HepG2 (cell line): ENCODE results near the gene CCNO. TPM values are rescaled to one million over a fixed set of nuclear protein-coding genes. Genes with fewer than 3 reads are reported as not detected.

Source experiments
- ATAC-seq: fragments of 200-7000 bp; cut with Tn5 transposase; 3 replicates; pipeline ENCODE4 v1.9.1; 2020; ENCODE audit warnings: mild to moderate bottlenecking, moderate library complexity
- BruUV-seq: library from RNA; stranded (reverse); fragments of 400-500 nt; replicated peaks from 2 replicates; lab custom pipeline; 2021; lab: Mats Ljungman, UMichigan
- CTCF ChIA-PET: fragments of 300-600 bp; formaldehyde crosslinking; extraction: SDS; loops from one replicate; lab custom pipeline; 2021; ENCODE audit warnings: low total read pairs, inconsistent platforms, low intra/inter-chr PET ratio; lab: Yijun Ruan, JAX
- POLR2A ChIA-PET: fragments of 350-600 bp; sonication (Branson Sonifier 250); formaldehyde crosslinking; loops from one replicate; lab custom pipeline; 2020; ENCODE audit warnings: antibody characterized with exemption, inconsistent platforms; lab: Yijun Ruan, JAX
- DNase-seq: peaks from one replicate; pipeline ENCODE4 v3.0.0-alpha.2; 2015; ENCODE audit warnings: low spot score
- FAIRE-seq: peaks from 3 replicates; lab custom pipeline; 2011; peaks lifted over from hg19 to GRCh38; lab: Jason Lieb, UNC
- H2AFZ ChIP-seq: one replicate; pipeline ENCODE4 v1.6.1; 2011; ENCODE audit warnings: low read length, inconsistent platforms
- H3K27ac ChIP-seq: fragments of 300-600 bp; 3 replicates; pipeline ENCODE4 v1.8.0; 2011; ENCODE audit warnings: mixed run types, mild to moderate bottlenecking, mixed read lengths, low read length, inconsistent platforms; ENCODE audit not compliant: insufficient read depth; ENCODE audit errors: extremely low read length
- H3K27me3 ChIP-seq, 2 experiments: fragments of 200-600 bp in 1 of 2; 2 replicates in 1 of 2; 3 replicates in 1 of 2; pipeline versions ENCODE4 v1.6.0 to v1.8.0; 2011; ENCODE audit warnings: low read length in 2 of 2, mild to moderate bottlenecking in 2 of 2, moderate library complexity in 2 of 2, inconsistent platforms in 1 of 2; ENCODE audit not compliant: insufficient read depth in 2 of 2, control insufficient read depth in 1 of 2
- H3K36me3 ChIP-seq, 2 experiments: fragments of 200-600 bp in 1 of 2; replicated peaks in 1 of 2; 2 replicates in 1 of 2; 3 replicates in 1 of 2; pipeline versions ENCODE4 v1.5.1 to v1.8.0; 2011; ENCODE audit warnings: low read length in 2 of 2, inconsistent platforms in 1 of 2; ENCODE audit not compliant: insufficient read depth in 2 of 2, control insufficient read depth in 1 of 2
- H3K4me1 ChIP-seq: 2 replicates; pipeline ENCODE4 v1.5.1; 2012; ENCODE audit warnings: low read length, inconsistent platforms; ENCODE audit not compliant: insufficient read depth
- H3K4me2 ChIP-seq: 2 replicates; pipeline ENCODE4 v1.6.0; 2011; ENCODE audit warnings: low read depth, low read length, inconsistent platforms
- H3K4me3 ChIP-seq, 3 experiments: fragments of 200-600 bp in 1 of 3; sonication (generic), shearing (Covaris generic) in 1 of 3; replicated peaks in 1 of 3; 2 replicates each; pipeline ENCODE4 v1.5.1; 2011 to 2016; ENCODE audit warnings: low read length in 3 of 3, inconsistent platforms in 2 of 3, low read depth in 2 of 3, mild to moderate bottlenecking in 2 of 3, control low read depth in 1 of 3, mixed read lengths in 1 of 3; ENCODE audit not compliant: insufficient read depth in 1 of 3
- H3K79me2 ChIP-seq: one replicate; pipeline ENCODE4 v1.6.1; 2011; ENCODE audit warnings: low read length, inconsistent platforms; ENCODE audit not compliant: insufficient read depth
- H3K9ac ChIP-seq: 2 replicates; pipeline ENCODE4 v1.6.0; 2011; ENCODE audit warnings: mild to moderate bottlenecking, low read depth, low read length, inconsistent platforms; ENCODE audit not compliant: insufficient read depth
- H3K9me3 ChIP-seq: 2 replicates; pipeline ENCODE4 v1.5.1; 2012; ENCODE audit warnings: mild to moderate bottlenecking, low read length
- H4K20me1 ChIP-seq: 2 replicates; pipeline ENCODE4 v1.6.0; 2011; ENCODE audit warnings: inconsistent platforms, mild to moderate bottlenecking, low read length, moderate library complexity; ENCODE audit not compliant: insufficient read depth
- E2F2 ChIP-seq: sonication (generic); formaldehyde crosslinking; IDR thresholded peaks from 2 replicates; pipeline ENCODE4 v1.4.0; 2020; ENCODE audit warnings: missing genetic modification reagents, borderline replicate concordance
- KDM3A ChIP-seq: IDR thresholded peaks from 2 replicates; pipeline ENCODE4 v1.6.1; 2018; ENCODE audit warnings: low read depth, missing compliant biosample characterization
- KLF15 ChIP-seq: sonication (generic); formaldehyde crosslinking; IDR thresholded peaks from 2 replicates; pipeline ENCODE4 v1.8.1; 2023; ENCODE audit warnings: borderline replicate concordance, mild to moderate bottlenecking, inconsistent platforms, missing genetic modification reagents, mixed read lengths
- NR2F1 ChIP-seq, 2 experiments: fragments of 450-650 bp in 1 of 2; formaldehyde crosslinking in 1 of 2; IDR thresholded peaks; 2 replicates each; pipeline versions ENCODE4 v1.5.0 to v1.6.1; 2016 to 2020; ENCODE audit warnings: mild to moderate bottlenecking in 1 of 2, missing compliant biosample characterization in 1 of 2, missing genetic modification reagents in 1 of 2, moderate library complexity in 1 of 2
- SKI ChIP-seq: fragments of 450-650 bp; IDR thresholded peaks from one replicate; pipeline ENCODE4 v1.6.1; 2018; ENCODE audit warnings: mild to moderate bottlenecking; ENCODE audit not compliant: partially characterized antibody
- SNAI1 ChIP-seq: sonication (generic); formaldehyde crosslinking; IDR thresholded peaks from 2 replicates; pipeline ENCODE4 v1.5.0; 2020; ENCODE audit warnings: mild to moderate bottlenecking, missing genetic modification reagents, borderline replicate concordance
- TP53 ChIP-seq: sonication (generic); formaldehyde crosslinking; conservative IDR thresholded peaks from 2 replicates; pipeline ENCODE4 v1.4.0; 2020; ENCODE audit warnings: missing genetic modification reagents
- YEATS2 ChIP-seq: sonication (generic); formaldehyde crosslinking; IDR thresholded peaks from 2 replicates; pipeline ENCODE4 v1.4.0; 2020; ENCODE audit warnings: missing genetic modification reagents, borderline replicate concordance
- ZNF546 ChIP-seq: sonication (generic); formaldehyde crosslinking; conservative IDR thresholded peaks from 2 replicates; pipeline ENCODE4 v1.8.1; 2023; ENCODE audit warnings: mild to moderate bottlenecking, missing genetic modification reagents
- in situ Hi-C: cut with HindIII; loops from 2 replicates; pipeline ENCODE4 v1.10.0; 2017; ENCODE audit warnings: low pct_unique_long_range_greater_than_20kb; ENCODE audit not compliant: extremely low pct_ligation_motif_present
- intact Hi-C: fragments of 100-400 bp; cut with micrococcal nuclease; formaldehyde crosslinking; loops from one replicate; pipeline ENCODE4 v1.10.0; 2022; ENCODE audit not compliant: unreplicated experiment
- polyA plus RNA-seq, 8 experiments: library from polyadenylated mRNA; depleted of rRNA in 3 of 8; stranded (reverse) in 7 of 8; unstranded in 1 of 8; fragments of >200 nt; fragmentation: Illumina TruSeq in 4 of 8; extraction: Trizol in 4 of 8; gene quantifications; 2 replicates each; pipeline versions ENCODE4 v1.2.1 to v1.2.3, GENCODE V29; 2011 to 2016; ENCODE audit warnings: low read depth in 4 of 8, missing spikeins in 1 of 8, mixed read lengths in 1 of 8; ENCODE audit not compliant: insufficient read depth in 1 of 8
- total RNA-seq, 5 experiments: library from RNA; depleted of rRNA; stranded (reverse); fragments of >200 nt; fragmentation: Illumina TruSeq; extraction: Trizol; gene quantifications; 2 replicates each; pipeline ENCODE4 v1.2.3, GENCODE V29; 2016; ENCODE audit warnings: low read depth in 1 of 5

Gene CCNO
- total and polyA plus RNA-seq, 2 of the 13 experiments (the other 11 are each of a cell fraction or from before 2014, with no cell fraction given), result 0.07 TPM; not detected in 1

- Histone ChIP-seq H3K9me3 (no peaks in the 10 kb centered on the region), H3K79me2 (no peaks in the 10 kb centered on the region), H2AFZ (no peak overlapping the region), H3K36me3 (no peaks in the 10 kb centered on the region), H3K4me1 (no peaks in the 10 kb centered on the region; the same call in 1 of the 2 replicates), H3K4me3 (no peak overlapping the region), H4K20me1 (no peaks in the 10 kb centered on the region), H3K9ac (no peak overlapping the region), H3K27ac (no peak overlapping the region), H3K4me2 (no peak overlapping the region), H3K27me3 (peaks cover 1 to 51% of the 10 kb centered on the region in 2 experiments)
- no peak for FAIRE-seq
- TF ChIP-seq SNAI1 (CRISPR knock-in tag) (no peak), ZNF546 (CRISPR knock-in tag) (no peak), YEATS2 (CRISPR knock-in tag) (no peak), TP53 (no peak), SKI (no peak), KLF15 (no peak), NR2F1 (CRISPR knock-in tag; IDR thresholded peaks at IDR 0.05) (no peak), E2F2 (CRISPR knock-in tag) (no peak), KDM3A (CRISPR knock-in tag) (no peak)
- POLR2A ChIA-PET, result no interaction called here
- intact Hi-C loops (loop anchor here (5.0 kb wide), 2 partner anchors 38 to 467 kb away; no protein-coding TSS in a partner anchor), in situ Hi-C loops (no loop called here)
- DNase-seq, result no peak
- no TSS peak for BruUV-seq
- CTCF ChIA-PET, result interaction anchor here (1.2 to 1.9 kb wide), 2 partner anchors 53 to 466 kb away, joined by 3 to 5 read pairs; no protein-coding TSS in a partner anchor
- no peak for ATAC-seq
Observed at GRCh38 chr5:55225346-55225745, 8.1 kb downstream of the CCNO start.
